Measurements from ENCODE around the gene RBKS. TPM values are rescaled to one million over a fixed set of nuclear protein-coding genes. Genes with fewer than 3 reads are reported as not detected.

The RBKS gene
- total and polyA plus RNA-seq, 2 of the 13 experiments (the other 11 are each of a cell fraction or from before 2014, with no cell fraction given): 7.7 to 8.3 TPM

DNA sequence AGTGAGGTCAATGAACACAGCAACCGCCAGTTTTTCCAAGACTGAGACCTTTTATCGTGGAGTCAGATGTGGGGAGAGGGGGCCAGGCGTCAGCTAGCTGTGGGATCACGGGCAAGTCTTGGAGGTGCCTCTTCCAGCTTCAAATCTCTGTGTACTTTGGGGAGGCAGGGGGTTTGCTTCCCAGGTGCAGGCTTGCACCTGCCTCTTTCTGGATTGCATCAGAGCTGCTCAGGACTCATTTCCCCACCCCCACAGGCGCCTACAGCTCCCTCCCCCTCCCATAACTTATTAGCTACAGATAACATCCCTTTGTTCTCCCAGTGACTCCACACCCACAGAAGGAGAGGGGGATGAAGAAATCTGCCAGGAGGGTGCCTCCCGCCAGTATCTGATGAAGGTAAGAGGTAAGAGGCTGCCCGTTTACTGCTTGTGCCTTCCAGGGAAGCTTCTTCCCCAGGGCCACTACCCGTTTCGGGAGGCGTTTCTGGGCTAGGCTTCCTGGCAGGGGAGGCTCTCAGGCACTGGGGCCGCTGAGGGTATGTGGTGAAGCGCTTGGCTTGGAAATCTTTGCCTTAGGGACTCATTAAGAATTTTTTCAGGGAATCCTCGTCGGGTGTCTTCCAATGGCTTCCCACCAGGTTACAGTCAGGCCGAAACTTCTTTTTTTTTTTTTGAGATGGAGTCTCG is 137.5 kb downstream of the RBKS start (continued):
- TF ChIP-seq ZNF619 (CRISPR knock-in tag; IDR thresholded peaks at IDR 0.05) (peak; percentile 94; the same call in 1 of the 2 replicates), RFXANK (CRISPR knock-in tag; IDR thresholded peaks at IDR 0.05) (0 out of 2 replicates have a peak, but pooled peaks have one; percentile 25), TEAD2 (CRISPR knock-in tag; IDR thresholded peaks at IDR 0.05) (no peak), FOSL2 (CRISPR knock-in tag; IDR thresholded peaks at IDR 0.05) (peak; percentile 65), CEBPG (CRISPR knock-in tag; IDR thresholded peaks at IDR 0.05) (peak; percentile 95), NCOA5 (CRISPR knock-in tag; IDR thresholded peaks at IDR 0.05) (no peak), ZNF773 (CRISPR knock-in tag; IDR thresholded peaks at IDR 0.05; ENCODE audit: borderline replicate concordance) (no peak), ZNF605 (CRISPR knock-in tag; IDR thresholded peaks at IDR 0.05) (no peak), KLF9 (CRISPR knock-in tag; IDR thresholded peaks at IDR 0.05; ENCODE audit: low read depth) (no peak), ZNF83 (CRISPR knock-in tag; IDR thresholded peaks at IDR 0.05; ENCODE audit: borderline replicate concordance) (no peak), ATRX (CRISPR knock-in tag; IDR thresholded peaks at IDR 0.05; ENCODE audit: borderline replicate concordance) (no peak), ZFP90 (CRISPR knock-in tag; IDR thresholded peaks at IDR 0.05; ENCODE audit: borderline replicate concordance) (no peak; the same call in 1 of the 2 replicates), ZNF530 (CRISPR knock-in tag; IDR thresholded peaks at IDR 0.05; ENCODE audit: low read depth) (no peak), SPEN (CRISPR knock-in tag; IDR thresholded peaks at IDR 0.05; ENCODE audit: low read depth) (peak; percentile 25; the same call in 1 of the 2 replicates), NR3C1 (CRISPR knock-in tag; IDR thresholded peaks at IDR 0.05) (no peak), GATA4 (IDR thresholded peaks at IDR 0.05; ENCODE audit: borderline replicate concordance, low read depth) (peak; percentile 65; the same call in 1 of the 2 replicates), SKI (IDR thresholded peaks at IDR 0.05; ENCODE audit: partially characterized antibody) (no peak), PAX8 (CRISPR knock-in tag; IDR thresholded peaks at IDR 0.05; ENCODE audit: borderline replicate concordance) (0 out of 2 replicates have a peak, but pooled peaks have one; percentile 81), PAWR (CRISPR knock-in tag; IDR thresholded peaks at IDR 0.05; ENCODE audit: borderline replicate concordance) (no peak), POLR2AphosphoS2 (IDR thresholded peaks at IDR 0.05; ENCODE audit: low read depth, low read length) (no peak), GPN1 (CRISPR knock-in tag; IDR thresholded peaks at IDR 0.05; ENCODE audit: borderline replicate concordance) (no peak), RFX3 (CRISPR knock-in tag; IDR thresholded peaks at IDR 0.05) (no peak), FIP1L1 (IDR thresholded peaks at IDR 0.05; ENCODE audit: borderline replicate concordance, insufficient read depth, low read depth, low read length) (no peak)
- TF ChIP-seq, protein P1, sequence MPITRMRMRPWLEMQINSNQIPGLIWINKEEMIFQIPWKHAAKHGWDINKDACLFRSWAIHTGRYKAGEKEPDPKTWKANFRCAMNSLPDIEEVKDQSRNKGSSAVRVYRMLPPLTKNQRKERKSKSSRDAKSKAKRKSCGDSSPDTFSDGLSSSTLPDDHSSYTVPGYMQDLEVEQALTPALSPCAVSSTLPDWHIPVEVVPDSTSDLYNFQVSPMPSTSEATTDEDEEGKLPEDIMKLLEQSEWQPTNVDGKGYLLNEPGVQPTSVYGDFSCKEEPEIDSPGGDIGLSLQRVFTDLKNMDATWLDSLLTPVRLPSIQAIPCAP (CRISPR knock-in tag; IDR thresholded peaks at IDR 0.05; ENCODE audit: low read depth): no peak
- TF ChIP-seq, protein P2, sequence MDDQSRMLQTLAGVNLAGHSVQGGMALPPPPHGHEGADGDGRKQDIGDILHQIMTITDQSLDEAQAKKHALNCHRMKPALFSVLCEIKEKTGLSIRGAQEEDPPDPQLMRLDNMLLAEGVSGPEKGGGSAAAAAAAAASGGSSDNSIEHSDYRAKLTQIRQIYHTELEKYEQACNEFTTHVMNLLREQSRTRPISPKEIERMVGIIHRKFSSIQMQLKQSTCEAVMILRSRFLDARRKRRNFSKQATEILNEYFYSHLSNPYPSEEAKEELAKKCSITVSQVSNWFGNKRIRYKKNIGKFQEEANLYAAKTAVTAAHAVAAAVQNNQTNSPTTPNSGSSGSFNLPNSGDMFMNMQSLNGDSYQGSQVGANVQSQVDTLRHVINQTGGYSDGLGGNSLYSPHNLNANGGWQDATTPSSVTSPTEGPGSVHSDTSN (CRISPR knock-in tag; IDR thresholded peaks at IDR 0.05; ENCODE audit: borderline replicate concordance): no peak
- TF ChIP-seq, protein P3, sequence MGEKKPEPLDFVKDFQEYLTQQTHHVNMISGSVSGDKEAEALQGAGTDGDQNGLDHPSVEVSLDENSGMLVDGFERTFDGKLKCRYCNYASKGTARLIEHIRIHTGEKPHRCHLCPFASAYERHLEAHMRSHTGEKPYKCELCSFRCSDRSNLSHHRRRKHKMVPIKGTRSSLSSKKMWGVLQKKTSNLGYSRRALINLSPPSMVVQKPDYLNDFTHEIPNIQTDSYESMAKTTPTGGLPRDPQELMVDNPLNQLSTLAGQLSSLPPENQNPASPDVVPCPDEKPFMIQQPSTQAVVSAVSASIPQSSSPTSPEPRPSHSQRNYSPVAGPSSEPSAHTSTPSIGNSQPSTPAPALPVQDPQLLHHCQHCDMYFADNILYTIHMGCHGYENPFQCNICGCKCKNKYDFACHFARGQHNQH (CRISPR knock-in tag; IDR thresholded peaks at IDR 0.05): no peak
- TF ChIP-seq, protein P4, sequence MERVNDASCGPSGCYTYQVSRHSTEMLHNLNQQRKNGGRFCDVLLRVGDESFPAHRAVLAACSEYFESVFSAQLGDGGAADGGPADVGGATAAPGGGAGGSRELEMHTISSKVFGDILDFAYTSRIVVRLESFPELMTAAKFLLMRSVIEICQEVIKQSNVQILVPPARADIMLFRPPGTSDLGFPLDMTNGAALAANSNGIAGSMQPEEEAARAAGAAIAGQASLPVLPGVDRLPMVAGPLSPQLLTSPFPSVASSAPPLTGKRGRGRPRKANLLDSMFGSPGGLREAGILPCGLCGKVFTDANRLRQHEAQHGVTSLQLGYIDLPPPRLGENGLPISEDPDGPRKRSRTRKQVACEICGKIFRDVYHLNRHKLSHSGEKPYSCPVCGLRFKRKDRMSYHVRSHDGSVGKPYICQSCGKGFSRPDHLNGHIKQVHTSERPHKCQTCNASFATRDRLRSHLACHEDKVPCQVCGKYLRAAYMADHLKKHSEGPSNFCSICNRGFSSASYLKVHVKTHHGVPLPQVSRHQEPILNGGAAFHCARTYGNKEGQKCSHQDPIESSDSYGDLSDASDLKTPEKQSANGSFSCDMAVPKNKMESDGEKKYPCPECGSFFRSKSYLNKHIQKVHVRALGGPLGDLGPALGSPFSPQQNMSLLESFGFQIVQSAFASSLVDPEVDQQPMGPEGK (CRISPR knock-in tag; IDR thresholded peaks at IDR 0.05): peak; percentile 81

Data from HepG2 (cell line).